ENCODE data around the gene ITGBL1.

Gene ITGBL1

DNA sequence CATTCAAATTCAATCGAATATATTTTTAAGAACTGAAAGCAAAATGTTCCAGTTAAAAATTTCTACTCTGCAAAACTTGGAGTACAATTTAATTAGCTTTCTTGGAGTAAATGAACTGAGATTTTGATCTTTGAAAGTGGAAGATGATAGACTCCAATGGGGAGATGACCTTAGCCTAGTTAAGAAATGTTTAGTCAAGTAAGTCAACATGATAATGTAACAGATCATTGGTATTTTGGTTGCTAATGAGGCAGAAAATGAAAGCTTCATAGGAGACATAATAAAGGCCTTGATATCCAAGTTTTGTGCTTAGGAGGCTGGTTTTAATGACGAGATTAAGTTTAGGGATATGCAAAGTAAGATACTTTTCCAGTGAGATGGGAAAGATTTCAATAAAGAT lies 181.7 kb downstream of the ITGBL1 start:
- DNase-seq, result no peak
- no peak overlapping the region for H2BK12ac ChIP-seq (ENCODE audit: low read length in 2 of 2)
- H3K23ac ChIP-seq (ENCODE audit: low read length in 2 of 2), result no peak overlapping the region
- no peak overlapping the region for H4K91ac ChIP-seq (ENCODE audit: low read length)
- WGBS, result 96% methylated on average over 2 of the region's 2 CpGs
- no peak overlapping the region for H3K4me3 ChIP-seq (ENCODE audit: insufficient read depth in 1 of 2, low read depth in 1 of 2, low read length in 2 of 2)
- no peaks in the 10 kb centered on the region for H3K27me3 ChIP-seq (ENCODE audit: control insufficient read depth in 1 of 2, insufficient read depth in 1 of 2, low read length in 2 of 2)
- no peaks in the 10 kb centered on the region for H3K4me1 ChIP-seq (ENCODE audit: control insufficient read depth, insufficient read depth, low read depth, low read length)
- no peak overlapping the region for H2AK5ac ChIP-seq (ENCODE audit: low read length, severe bottlenecking)
- H2BK15ac ChIP-seq (ENCODE audit: low read depth, poor library complexity, severe bottlenecking), result no peak overlapping the region
- no peaks in the 10 kb centered on the region for H3K79me1 ChIP-seq (replicated peaks; ENCODE audit: low read length, poor library complexity, severe bottlenecking)
- no peak overlapping the region for H3K4ac ChIP-seq (ENCODE audit: low read depth in 1 of 2, low read length in 2 of 2)
- no peak overlapping the region for H4K8ac ChIP-seq (ENCODE audit: low read length)
- H3K4me2 ChIP-seq (ENCODE audit: low read length, poor library complexity, severe bottlenecking), result no peak overlapping the region
- H3K9ac ChIP-seq (ENCODE audit: low read length), result no peak overlapping the region
- H3K14ac ChIP-seq (ENCODE audit: low read length in 2 of 2), result no peak overlapping the region
- H2BK120ac ChIP-seq (ENCODE audit: low read depth, low read length), result no peak overlapping the region
- H2BK5ac ChIP-seq (ENCODE audit: low read depth, low read length, poor library complexity, severe bottlenecking), result no peak overlapping the region
- H3K18ac ChIP-seq (ENCODE audit: low read depth in 1 of 2, low read length in 2 of 2), result no peak overlapping the region
- no peak overlapping the region for H3K27ac ChIP-seq (ENCODE audit: low read length, poor library complexity, severe bottlenecking)
- no peaks in the 10 kb centered on the region for H3K36me3 ChIP-seq (ENCODE audit: control insufficient read depth in 1 of 2, insufficient read depth in 2 of 2, low read depth in 1 of 2, low read length in 2 of 2)
- no peaks in the 10 kb centered on the region for H3K9me3 ChIP-seq (ENCODE audit: control insufficient read depth, low read length)
- H2AFZ ChIP-seq (ENCODE audit: low read depth, low read length), result no peak overlapping the region

DNA sequence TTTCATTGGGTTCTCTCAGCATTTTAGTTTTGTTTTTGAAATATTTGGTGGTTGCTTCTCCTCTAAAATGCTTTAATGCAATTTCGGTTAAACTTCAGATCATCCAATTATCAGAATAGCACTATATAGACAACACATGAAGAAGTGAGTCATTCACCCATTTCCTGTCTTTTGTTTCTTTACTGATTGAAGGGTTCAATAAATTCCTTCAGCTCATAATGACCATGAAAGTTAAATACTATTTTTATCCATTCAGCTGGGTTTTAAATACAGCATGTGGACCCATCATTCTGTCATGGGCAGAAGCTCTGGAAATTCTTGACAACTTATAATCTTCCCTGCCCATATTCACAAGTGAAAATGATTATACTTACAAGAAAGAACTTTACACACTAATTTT lies 187.2 kb downstream of the ITGBL1 start:
- Histone ChIP-seq H3K4me3 (ENCODE audit: insufficient read depth in 1 of 2, low read depth in 1 of 2, low read length in 2 of 2) (no peak overlapping the region), H3K9me3 (ENCODE audit: control insufficient read depth, low read length) (no peaks in the 10 kb centered on the region), H3K4me1 (ENCODE audit: control insufficient read depth, insufficient read depth, low read depth, low read length) (peaks cover 1% of the 10 kb centered on the region), H4K91ac (ENCODE audit: low read length) (no peak overlapping the region), H2BK15ac (ENCODE audit: low read depth, poor library complexity, severe bottlenecking) (no peak overlapping the region), H3K27ac (ENCODE audit: low read length, poor library complexity, severe bottlenecking) (no peak overlapping the region), H3K9ac (ENCODE audit: low read length) (no peak overlapping the region), H4K8ac (ENCODE audit: low read length) (no peak overlapping the region), H3K23ac (ENCODE audit: low read length in 2 of 2) (no peak overlapping the region), H3K4ac (ENCODE audit: low read depth in 1 of 2, low read length in 2 of 2) (no peak overlapping the region), H2BK120ac (ENCODE audit: low read depth, low read length) (no peak overlapping the region), H2BK5ac (ENCODE audit: low read depth, low read length, poor library complexity, severe bottlenecking) (no peak overlapping the region), H2AK5ac (ENCODE audit: low read length, severe bottlenecking) (no peak overlapping the region), H3K14ac (ENCODE audit: low read length in 2 of 2) (no peak overlapping the region), H3K4me2 (ENCODE audit: low read length, poor library complexity, severe bottlenecking) (no peak overlapping the region), H2BK12ac (ENCODE audit: low read length in 2 of 2) (no peak overlapping the region), H3K79me1 (replicated peaks; ENCODE audit: low read length, poor library complexity, severe bottlenecking) (no peaks in the 10 kb centered on the region), H3K18ac (ENCODE audit: low read depth in 1 of 2, low read length in 2 of 2) (no peak overlapping the region), H3K27me3 (ENCODE audit: control insufficient read depth in 1 of 2, insufficient read depth in 1 of 2, low read length in 2 of 2) (no peaks in the 10 kb centered on the region), H2AFZ (ENCODE audit: low read depth, low read length) (no peak overlapping the region), H3K36me3 (ENCODE audit: control insufficient read depth in 1 of 2, insufficient read depth in 2 of 2, low read depth in 1 of 2, low read length in 2 of 2) (no peaks in the 10 kb centered on the region)
- no peak for DNase-seq
- WGBS, result no CpG with 5 or more reads among the region's 1 CpG

DNA sequence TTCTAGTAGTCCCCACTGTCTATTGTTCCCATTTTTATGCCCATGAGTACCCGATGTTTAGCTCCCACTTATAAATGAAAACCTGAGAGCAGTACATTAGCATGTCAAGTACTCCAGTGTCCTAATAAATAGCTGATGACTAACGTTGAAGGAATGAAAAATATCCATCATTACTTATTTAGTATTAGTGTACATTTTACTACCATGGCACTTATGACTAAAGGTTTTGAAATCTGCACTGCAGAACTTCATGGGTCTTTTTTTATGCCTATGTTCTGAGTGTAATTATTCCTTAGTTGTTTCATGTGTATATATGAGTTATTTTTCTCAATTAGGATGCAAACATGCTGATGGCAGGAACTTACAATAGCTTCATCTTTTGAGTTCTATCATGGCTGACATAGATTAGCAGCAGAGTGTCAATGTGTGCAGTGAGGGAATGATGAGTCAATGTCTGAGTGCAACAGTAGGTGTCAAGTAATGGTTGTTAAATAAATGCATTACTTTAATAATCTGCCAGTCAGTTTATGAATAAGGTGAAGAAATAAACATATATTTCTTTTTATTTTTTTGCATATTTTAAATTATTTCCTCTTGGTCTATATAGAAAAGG lies 188.4 kb downstream of the ITGBL1 start:
- H2BK120ac ChIP-seq (ENCODE audit: low read depth, low read length), result no peak overlapping the region
- DNase-seq, result peak; percentile 82
- no peaks in the 10 kb centered on the region for H3K79me1 ChIP-seq (replicated peaks; ENCODE audit: low read length, poor library complexity, severe bottlenecking)
- H2AFZ ChIP-seq (ENCODE audit: low read depth, low read length), result no peak overlapping the region
- no peak overlapping the region for H2BK12ac ChIP-seq (ENCODE audit: low read length in 2 of 2)
- H3K4me1 ChIP-seq (ENCODE audit: control insufficient read depth, insufficient read depth, low read depth, low read length), result peaks cover 1% of the 10 kb centered on the region
- no peak overlapping the region for H3K14ac ChIP-seq (ENCODE audit: low read length in 2 of 2)
- 0% methylated on average over 1 of the region's 2 CpGs for WGBS
- no peaks in the 10 kb centered on the region for H3K9me3 ChIP-seq (ENCODE audit: control insufficient read depth, low read length)
- no peak overlapping the region for H2AK5ac ChIP-seq (ENCODE audit: low read length, severe bottlenecking)
- H3K36me3 ChIP-seq (ENCODE audit: control insufficient read depth in 1 of 2, insufficient read depth in 2 of 2, low read depth in 1 of 2, low read length in 2 of 2), result no peaks in the 10 kb centered on the region
- H3K4me2 ChIP-seq (ENCODE audit: low read length, poor library complexity, severe bottlenecking), result no peak overlapping the region
- no peak overlapping the region for H2BK15ac ChIP-seq (ENCODE audit: low read depth, poor library complexity, severe bottlenecking)
- H3K4me3 ChIP-seq (ENCODE audit: insufficient read depth in 1 of 2, low read depth in 1 of 2, low read length in 2 of 2), result no peak overlapping the region
- H2BK5ac ChIP-seq (ENCODE audit: low read depth, low read length, poor library complexity, severe bottlenecking), result no peak overlapping the region
- H3K23ac ChIP-seq (ENCODE audit: low read length in 2 of 2), result no peak overlapping the region
- no peak overlapping the region for H4K91ac ChIP-seq (ENCODE audit: low read length)
- H3K27me3 ChIP-seq (ENCODE audit: control insufficient read depth in 1 of 2, insufficient read depth in 1 of 2, low read length in 2 of 2), result no peaks in the 10 kb centered on the region
- H3K4ac ChIP-seq (ENCODE audit: low read depth in 1 of 2, low read length in 2 of 2), result no peak overlapping the region
- H3K9ac ChIP-seq (ENCODE audit: low read length), result no peak overlapping the region
- H3K18ac ChIP-seq (ENCODE audit: low read depth in 1 of 2, low read length in 2 of 2), result peak overlapping the region in 1 of 2 experiments; percentile 43
- peak overlapping the region; percentile 50 for H3K27ac ChIP-seq (ENCODE audit: low read length, poor library complexity, severe bottlenecking)
- H4K8ac ChIP-seq (ENCODE audit: low read length), result no peak overlapping the region

- no peak overlapping the region for H2BK120ac ChIP-seq (ENCODE audit: low read depth, low read length)
- no peak overlapping the region for H3K27ac ChIP-seq (ENCODE audit: low read length, poor library complexity, severe bottlenecking)
- no peaks in the 10 kb centered on the region for H3K9me3 ChIP-seq (ENCODE audit: control insufficient read depth, low read length)
- H3K14ac ChIP-seq (ENCODE audit: low read length in 2 of 2), result no peak overlapping the region
- H3K4me1 ChIP-seq (ENCODE audit: control insufficient read depth, insufficient read depth, low read depth, low read length), result peaks cover 1% of the 10 kb centered on the region
- H3K27me3 ChIP-seq (ENCODE audit: control insufficient read depth in 1 of 2, insufficient read depth in 1 of 2, low read length in 2 of 2), result no peaks in the 10 kb centered on the region
- 100% methylated on average over 1 of the region's 1 CpG for WGBS
- no peak overlapping the region for H3K4me3 ChIP-seq (ENCODE audit: insufficient read depth in 1 of 2, low read depth in 1 of 2, low read length in 2 of 2)
- H2AFZ ChIP-seq (ENCODE audit: low read depth, low read length), result no peak overlapping the region
- no peaks in the 10 kb centered on the region for H3K36me3 ChIP-seq (ENCODE audit: control insufficient read depth in 1 of 2, insufficient read depth in 2 of 2, low read depth in 1 of 2, low read length in 2 of 2)
- H3K18ac ChIP-seq (ENCODE audit: low read depth in 1 of 2, low read length in 2 of 2), result no peak overlapping the region
- H3K4ac ChIP-seq (ENCODE audit: low read depth in 1 of 2, low read length in 2 of 2), result no peak overlapping the region
- H3K79me1 ChIP-seq (replicated peaks; ENCODE audit: low read length, poor library complexity, severe bottlenecking), result no peaks in the 10 kb centered on the region
- H2AK5ac ChIP-seq (ENCODE audit: low read length, severe bottlenecking), result no peak overlapping the region
- no peak overlapping the region for H3K4me2 ChIP-seq (ENCODE audit: low read length, poor library complexity, severe bottlenecking)
- no peak overlapping the region for H2BK5ac ChIP-seq (ENCODE audit: low read depth, low read length, poor library complexity, severe bottlenecking)
- no peak for DNase-seq
- H2BK12ac ChIP-seq (ENCODE audit: low read length in 2 of 2), result no peak overlapping the region
- no peak overlapping the region for H2BK15ac ChIP-seq (ENCODE audit: low read depth, poor library complexity, severe bottlenecking)
- no peak overlapping the region for H3K9ac ChIP-seq (ENCODE audit: low read length)
- no peak overlapping the region for H4K8ac ChIP-seq (ENCODE audit: low read length)
- no peak overlapping the region for H3K23ac ChIP-seq (ENCODE audit: low read length in 2 of 2)
- H4K91ac ChIP-seq (ENCODE audit: low read length), result no peak overlapping the region
Measured at GRCh38 chr13:101645871-101646270, 193.4 kb downstream of the ITGBL1 start.
